NOMO-1 treated with DMSO at 0.1 percent for 48 hours (cell line): ENCODE results near the gene HOXA1.
"Not testable (repeated sequence)": the region's sequence is repeated elsewhere in the genome, so short reads cannot be mapped to it uniquely, and the experiment has no call there.

Source experiments
- DNase-seq: peaks from one replicate; lab custom pipeline; 2025; ENCODE audit not compliant: unreplicated experiment; lab: John Stamatoyannopoulos, UW

The HOXA1 gene

DNA sequence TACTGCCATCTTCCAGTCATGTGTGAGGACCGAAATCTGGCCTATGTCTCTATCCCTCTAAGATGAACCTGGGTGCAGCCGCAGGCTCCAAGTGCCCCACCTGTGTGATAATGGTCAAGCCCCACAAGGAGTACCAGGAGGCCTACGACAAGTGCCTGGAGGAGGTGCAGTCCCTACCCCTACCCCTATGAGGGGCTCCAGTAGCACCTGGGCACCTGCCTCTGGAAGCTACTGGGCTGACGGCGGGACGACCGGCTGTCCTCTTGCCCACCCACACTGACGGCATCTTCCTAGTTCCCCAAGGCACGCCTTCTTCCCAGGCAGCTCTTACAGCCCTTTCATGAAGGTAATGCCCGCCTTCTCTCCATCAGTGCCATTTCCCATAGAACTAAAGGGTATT, 47.4 kb downstream of the HOXA1 start:
- DNase-seq = no peak

GRCh38 chr7:27046854-27047549, 48.8 kb downstream of the HOXA1 start:
- peak; percentile 86 for DNase-seq

DNA sequence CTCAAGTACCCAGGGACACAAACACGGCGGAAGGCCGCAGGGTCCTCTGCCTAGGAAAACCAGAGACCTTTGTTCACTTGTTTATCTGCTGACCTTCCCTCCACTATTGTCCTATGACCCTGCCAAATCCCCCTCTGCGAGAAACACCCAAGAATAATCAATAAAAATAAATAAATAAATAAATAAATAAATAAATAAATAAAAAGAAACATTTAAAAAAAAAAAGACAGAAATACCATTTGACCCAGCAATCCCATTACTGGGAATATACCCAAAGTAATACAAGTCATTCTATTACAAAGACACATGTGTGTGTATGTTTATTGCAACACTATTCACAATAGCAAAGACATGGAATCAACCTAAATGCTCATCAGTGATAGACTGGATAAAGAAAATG, 49.8 kb downstream of the HOXA1 start:
- DNase-seq = not testable (repeated sequence)

GRCh38 chr7:27045066-27045465, 50.7 kb downstream of the HOXA1 start:
- not testable (repeated sequence) for DNase-seq
